MM.1S (cell line): ENCODE results near the gene SPTBN1.

Experiments
- DNase-seq: peaks from one replicate; pipeline ENCODE4 v3.0.0-alpha.2; 2015
- H2AFZ ChIP-seq: fragments of 300-600 bp; sonication (generic); 2 replicates; pipeline ENCODE4 v1.6.0; 2016; ENCODE audit warnings: antibody characterized with exemption, low read length
- H3F3A ChIP-seq: fragments of 300-600 bp; sonication (generic); 2 replicates; pipeline ENCODE4 v1.6.1; 2016; ENCODE audit warnings: mild to moderate bottlenecking, antibody characterized with exemption, low read length, moderate library complexity, mixed read lengths; ENCODE audit not compliant: insufficient read depth
- H3K27ac ChIP-seq: fragments of 300-600 bp; sonication (generic); 2 replicates; pipeline ENCODE4 v1.5.1; 2016; ENCODE audit warnings: mild to moderate bottlenecking, low read length
- H3K27me3 ChIP-seq: fragments of 300-600 bp; sonication (generic); replicated peaks from 2 replicates; pipeline ENCODE4 v1.6.0; 2016; ENCODE audit warnings: low read length; ENCODE audit not compliant: insufficient read depth
- H3K36me3 ChIP-seq: fragments of 300-600 bp; sonication (generic); replicated peaks from 2 replicates; pipeline ENCODE4 v1.6.1; 2016; ENCODE audit warnings: mild to moderate bottlenecking, low read length, mixed read lengths; ENCODE audit not compliant: insufficient read depth
- H3K4me1 ChIP-seq: fragments of 300-600 bp; sonication (generic); 2 replicates; pipeline ENCODE4 v1.6.1; 2016; ENCODE audit warnings: low read length, mixed read lengths
- H3K4me2 ChIP-seq: fragments of 300-600 bp; sonication (generic); 2 replicates; pipeline ENCODE4 v1.6.0; 2016; ENCODE audit warnings: low read depth, low read length
- H3K4me3 ChIP-seq: fragments of 300-600 bp; sonication (generic); 2 replicates; pipeline ENCODE4 v1.5.1; 2016; ENCODE audit warnings: low read length, mixed read lengths
- H3K79me2 ChIP-seq: fragments of 300-600 bp; sonication (generic); 2 replicates; pipeline ENCODE4 v1.6.1; 2016; ENCODE audit warnings: mixed run types, low read length, mixed read lengths
- H3K9ac ChIP-seq: fragments of 300-600 bp; sonication (generic); 2 replicates; pipeline ENCODE4 v1.6.1; 2016; ENCODE audit warnings: low read length, mixed read lengths
- H3K9me2 ChIP-seq: fragments of 300-600 bp; sonication (generic); replicated peaks from 2 replicates; pipeline ENCODE4 v1.6.1; 2016; ENCODE audit warnings: mild to moderate bottlenecking, low read length, mixed read lengths; ENCODE audit not compliant: insufficient read depth
- H3K9me3 ChIP-seq: fragments of 300-600 bp; sonication (generic); replicated peaks from 2 replicates; pipeline ENCODE4 v1.6.1; 2016; ENCODE audit warnings: mild to moderate bottlenecking, low read length, mixed read lengths; ENCODE audit not compliant: insufficient read depth
- H4K20me1 ChIP-seq: fragments of 300-600 bp; sonication (generic); 2 replicates; pipeline ENCODE4 v1.6.1; 2016; ENCODE audit warnings: mild to moderate bottlenecking, low read length, moderate library complexity, mixed read lengths; ENCODE audit not compliant: insufficient read depth
- EZH2 ChIP-seq: fragments of 300-600 bp; sonication (generic); optimal IDR thresholded peaks from 2 replicates; pipeline ENCODE3; 2017; ENCODE audit warnings: low read depth, mild to moderate bottlenecking, antibody characterized with exemption, low read length, mixed read lengths
- EZH2phosphoT487 ChIP-seq: fragments of 300-600 bp; sonication (generic); IDR thresholded peaks from 2 replicates; pipeline ENCODE4 v1.6.1; 2018; ENCODE audit warnings: antibody characterized with exemption, low read length
- TF ChIP-seq, protein P1 (sequence below): fragments of 300-600 bp; sonication (generic); IDR thresholded peaks from 2 replicates; pipeline ENCODE4 v1.5.1; 2016; ENCODE audit warnings: antibody characterized with exemption, low read length, mixed read lengths

SPTBN1 gene

GRCh38 chr2:54613794-54614257 is 157.7 kb downstream of the SPTBN1 start:
- Histone ChIP-seq H3K36me3 (0 out of 2 replicates have a peak, but pooled peaks cover 29% of the 10 kb centered on the region), H3K9ac (no peak overlapping the region), H3K79me2 (peaks cover 100% of the 10 kb centered on the region), H3K4me2 (no peak overlapping the region), H3K27me3 (no peaks in the 10 kb centered on the region), H3K27ac (no peak overlapping the region), H3K9me3 (no peaks in the 10 kb centered on the region), H4K20me1 (peaks cover 37% of the 10 kb centered on the region), H3K9me2 (no peaks in the 10 kb centered on the region), H2AFZ (no peak overlapping the region), H3K4me1 (peaks cover 10% of the 10 kb centered on the region; the same call in 1 of the 2 replicates), H3F3A (no peaks in the 10 kb centered on the region), H3K4me3 (no peak overlapping the region)
- no peak for TF ChIP-seq EZH2
- TF ChIP-seq EZH2phosphoT487: no peak
- TF ChIP-seq, protein P1, sequence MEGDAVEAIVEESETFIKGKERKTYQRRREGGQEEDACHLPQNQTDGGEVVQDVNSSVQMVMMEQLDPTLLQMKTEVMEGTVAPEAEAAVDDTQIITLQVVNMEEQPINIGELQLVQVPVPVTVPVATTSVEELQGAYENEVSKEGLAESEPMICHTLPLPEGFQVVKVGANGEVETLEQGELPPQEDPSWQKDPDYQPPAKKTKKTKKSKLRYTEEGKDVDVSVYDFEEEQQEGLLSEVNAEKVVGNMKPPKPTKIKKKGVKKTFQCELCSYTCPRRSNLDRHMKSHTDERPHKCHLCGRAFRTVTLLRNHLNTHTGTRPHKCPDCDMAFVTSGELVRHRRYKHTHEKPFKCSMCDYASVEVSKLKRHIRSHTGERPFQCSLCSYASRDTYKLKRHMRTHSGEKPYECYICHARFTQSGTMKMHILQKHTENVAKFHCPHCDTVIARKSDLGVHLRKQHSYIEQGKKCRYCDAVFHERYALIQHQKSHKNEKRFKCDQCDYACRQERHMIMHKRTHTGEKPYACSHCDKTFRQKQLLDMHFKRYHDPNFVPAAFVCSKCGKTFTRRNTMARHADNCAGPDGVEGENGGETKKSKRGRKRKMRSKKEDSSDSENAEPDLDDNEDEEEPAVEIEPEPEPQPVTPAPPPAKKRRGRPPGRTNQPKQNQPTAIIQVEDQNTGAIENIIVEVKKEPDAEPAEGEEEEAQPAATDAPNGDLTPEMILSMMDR: no peak
- DNase-seq: no peak

- H4K20me1 ChIP-seq: peaks cover 27% of the 10 kb centered on the region; the same call in 1 of the 2 replicates
- H3K79me2 ChIP-seq: peaks cover 100% of the 10 kb centered on the region
- no peaks in the 10 kb centered on the region for H3K9me2 ChIP-seq
- H3K9me3 ChIP-seq: no peaks in the 10 kb centered on the region
- no peak overlapping the region for H3K9ac ChIP-seq
- no peaks in the 10 kb centered on the region for H3K27me3 ChIP-seq
- no peak overlapping the region for H3K27ac ChIP-seq
- no peak overlapping the region for H2AFZ ChIP-seq
- H3K4me3 ChIP-seq: no peak overlapping the region
- DNase-seq: no peak
- TF ChIP-seq EZH2 (no peak), EZH2phosphoT487 (no peak)
- TF ChIP-seq, protein P1: no peak
- peaks cover 32% of the 10 kb centered on the region for H3K36me3 ChIP-seq
- H3F3A ChIP-seq: no peaks in the 10 kb centered on the region
- peaks cover 14% of the 10 kb centered on the region; the same call in 1 of the 2 replicates for H3K4me1 ChIP-seq
- H3K4me2 ChIP-seq: no peak overlapping the region
Measured at GRCh38 chr2:54614819-54615218, 158.7 kb downstream of the SPTBN1 start.

GRCh38 chr2:54615832-54616534 is 159.9 kb downstream of the SPTBN1 start:
- Histone ChIP-seq H3K79me2 (peaks cover 100% of the 10 kb centered on the region), H3K9me2 (no peaks in the 10 kb centered on the region), H3K27ac (no peak overlapping the region), H3K4me1 (peaks cover 14% of the 10 kb centered on the region; the same call in 1 of the 2 replicates), H3K36me3 (peaks cover 36% of the 10 kb centered on the region), H3K4me3 (no peak overlapping the region), H3K9me3 (no peaks in the 10 kb centered on the region), H3K27me3 (no peaks in the 10 kb centered on the region), H3K9ac (no peak overlapping the region), H3K4me2 (no peak overlapping the region), H2AFZ (no peak overlapping the region), H4K20me1 (peaks cover 23% of the 10 kb centered on the region; the same call in 1 of the 2 replicates), H3F3A (no peaks in the 10 kb centered on the region)
- DNase-seq: no peak
- TF ChIP-seq EZH2phosphoT487 (no peak), EZH2 (no peak)
- TF ChIP-seq, protein P1: no peak
